NCI-H2196 treated with DMSO at 0.1 percent for 48 hours (cell line): ENCODE results near the gene GFM1.
"Not testable (repeated sequence)": the region's sequence is repeated elsewhere in the genome, so short reads cannot be mapped to it uniquely, and the experiment has no call there.

Source experiments
- DNase-seq: peaks from one replicate; lab custom pipeline; 2025; ENCODE audit not compliant: unreplicated experiment; lab: John Stamatoyannopoulos, UW

GFM1 gene

DNA sequence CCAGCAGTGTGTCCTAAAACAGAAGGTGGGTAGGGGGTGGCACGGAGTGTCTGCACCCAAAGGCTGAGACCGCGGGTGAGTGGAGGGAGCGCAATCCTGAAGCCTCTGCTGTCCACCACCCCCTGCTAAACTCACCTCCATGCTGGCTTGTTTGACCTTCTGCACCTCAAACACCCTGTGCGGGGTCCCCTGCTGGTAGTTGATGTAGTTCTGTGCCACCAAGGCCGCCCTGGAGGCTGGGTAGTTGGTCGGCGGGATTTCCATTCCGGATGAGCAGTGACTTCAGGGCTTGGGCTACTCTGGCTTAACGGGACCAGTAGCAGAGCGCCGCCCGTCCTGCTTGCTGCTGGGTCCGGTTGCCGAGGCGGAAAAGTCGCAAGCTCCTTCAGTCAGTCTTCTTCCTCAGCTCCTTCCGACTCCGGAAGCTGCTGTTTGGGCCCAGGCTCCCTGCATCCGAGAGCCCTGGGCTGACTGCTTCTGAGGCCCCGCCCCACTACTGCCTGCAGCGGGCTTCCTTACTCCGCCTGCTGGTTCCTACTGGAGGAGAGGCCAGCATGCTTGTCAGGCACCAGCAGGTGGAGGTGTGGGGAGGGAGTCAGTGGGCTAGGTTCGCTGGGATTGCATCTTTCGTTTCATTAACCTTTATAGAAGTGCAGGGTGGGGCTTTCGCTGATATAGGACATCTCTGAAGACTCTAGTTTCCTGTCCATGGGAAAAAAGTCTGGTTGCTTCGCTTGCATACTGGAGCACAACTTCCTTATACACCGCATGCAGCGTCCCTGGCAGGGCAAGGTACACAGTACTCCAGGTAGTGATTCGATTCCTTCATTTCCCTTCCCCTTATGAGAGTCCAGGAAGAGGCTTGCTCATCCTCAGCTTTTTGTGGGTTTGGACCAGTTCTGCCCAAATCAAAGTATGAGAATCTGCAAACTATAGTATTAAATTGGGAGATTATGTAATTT lies 28.2 kb downstream of the GFM1 start, which contains the start of gene LXN:
LXN (minus strand) TSS at position 434 of the 962 bp plus-strand sequence; CDS start at position 264, 170 bp downstream.
- DNase-seq = no peak

DNA sequence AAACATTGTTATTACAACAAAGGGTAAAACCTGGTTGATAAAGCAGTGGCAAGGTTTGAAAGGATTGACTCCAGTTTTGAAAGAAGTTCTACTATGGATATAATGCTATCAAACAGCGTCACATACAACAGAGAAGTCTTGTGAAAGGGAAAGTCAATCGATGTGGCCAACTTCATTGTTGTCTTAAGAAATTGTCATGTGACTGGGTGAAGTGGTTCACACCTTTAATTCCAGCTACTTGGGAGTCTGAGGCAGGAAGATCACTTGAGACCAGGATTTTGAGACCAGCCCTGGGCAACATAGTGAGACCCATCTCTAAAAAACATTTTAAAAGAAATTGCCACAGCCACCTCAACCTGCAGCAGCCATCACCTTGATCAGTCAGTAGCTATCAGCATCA lies 34.4 kb downstream of the GFM1 start:
- no peak for DNase-seq

DNA sequence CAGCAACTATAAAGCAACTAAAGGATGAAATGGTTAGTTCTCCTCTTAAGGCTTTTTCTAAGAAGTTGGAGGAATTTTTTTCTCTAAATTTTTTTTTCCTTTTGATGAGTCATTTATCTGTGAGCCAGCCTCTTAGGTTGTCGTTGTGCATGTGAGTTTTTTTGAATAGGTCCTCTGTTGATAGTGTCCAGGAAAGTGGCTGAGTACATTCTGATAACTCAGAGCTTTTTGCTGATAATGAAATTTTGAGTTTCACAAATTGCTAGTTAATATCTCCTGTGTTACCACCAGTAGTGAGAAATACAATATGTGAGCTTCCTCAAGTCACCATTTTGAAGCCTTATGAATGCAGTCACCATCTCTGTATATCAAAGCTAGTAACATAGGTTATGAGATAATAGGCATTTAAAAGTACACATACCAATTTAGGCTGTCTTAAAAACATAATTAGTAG lies 35.2 kb downstream of the GFM1 start:
- no peak for DNase-seq

DNA sequence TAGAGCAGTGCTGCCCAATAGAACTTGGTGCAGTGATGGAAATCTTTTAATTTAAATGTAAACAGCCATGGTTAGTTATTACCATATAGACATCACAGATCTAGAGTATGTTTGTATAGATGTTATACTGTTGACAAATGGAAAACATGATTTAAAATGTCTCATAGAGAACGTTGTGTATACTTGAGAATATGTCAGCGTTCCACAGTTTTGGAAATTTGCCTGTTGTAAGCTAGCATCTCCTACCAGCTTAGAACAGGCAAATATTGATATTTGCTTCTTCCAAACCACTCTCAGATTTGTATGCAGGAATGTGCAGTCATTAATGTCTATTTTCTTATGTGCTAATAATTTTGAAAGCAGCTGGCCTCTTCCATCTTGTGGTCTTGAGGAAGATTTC lies 36.5 kb downstream of the GFM1 start:
- no peak for DNase-seq

DNA sequence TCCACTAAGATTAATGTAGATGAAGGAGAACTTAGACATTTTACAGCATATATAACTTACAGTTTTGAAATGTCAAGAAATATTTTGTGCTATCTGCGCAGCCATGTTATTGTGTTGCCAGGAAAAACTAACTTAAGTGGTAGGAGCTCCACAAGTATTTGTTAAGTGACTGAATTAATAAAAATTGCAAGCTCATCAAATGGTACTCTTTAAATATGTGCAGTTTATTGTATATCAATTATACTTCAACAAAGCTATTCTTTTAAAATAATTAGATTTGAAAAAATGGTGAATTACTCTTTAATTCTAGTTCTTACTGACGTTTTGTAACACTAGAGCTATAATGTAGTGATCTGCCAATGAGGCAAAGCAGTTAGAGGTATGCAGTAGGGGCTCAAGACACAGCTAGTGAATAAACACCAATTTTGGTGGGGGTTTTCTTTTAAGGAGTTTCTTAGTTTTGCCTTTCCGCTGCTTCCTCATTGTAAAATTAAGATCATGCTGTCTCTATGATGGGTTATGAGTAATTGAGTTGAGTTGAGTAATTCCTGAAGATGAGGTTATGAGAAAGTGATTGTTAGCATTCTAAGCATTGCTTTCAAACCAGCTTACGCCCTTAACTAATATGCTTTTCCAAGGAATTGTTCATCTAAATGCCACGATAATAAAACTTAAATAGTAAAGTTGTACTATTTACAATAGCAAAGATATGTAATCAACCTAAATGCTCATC lies 39.1 kb downstream of the GFM1 start:
- DNase-seq = no peak

DNA sequence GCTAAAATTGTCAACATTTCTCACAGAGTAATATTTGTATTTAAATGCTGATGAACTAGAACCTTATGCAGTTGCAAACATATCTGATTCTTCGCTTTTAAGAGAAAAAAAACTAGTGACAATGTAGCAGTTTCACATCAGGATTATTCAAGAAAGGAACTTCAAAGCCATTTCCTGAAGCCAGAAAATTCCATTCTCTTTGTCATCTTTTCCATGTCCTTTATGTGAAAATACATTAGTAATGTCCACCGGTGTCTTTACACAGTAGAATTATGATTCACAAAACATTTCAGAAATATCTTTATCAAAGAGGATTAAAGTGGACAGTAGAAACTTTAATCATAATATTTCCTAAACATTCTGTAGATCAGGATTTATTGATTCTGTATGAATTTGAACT lies 40.8 kb downstream of the GFM1 start:
- no peak for DNase-seq

DNA sequence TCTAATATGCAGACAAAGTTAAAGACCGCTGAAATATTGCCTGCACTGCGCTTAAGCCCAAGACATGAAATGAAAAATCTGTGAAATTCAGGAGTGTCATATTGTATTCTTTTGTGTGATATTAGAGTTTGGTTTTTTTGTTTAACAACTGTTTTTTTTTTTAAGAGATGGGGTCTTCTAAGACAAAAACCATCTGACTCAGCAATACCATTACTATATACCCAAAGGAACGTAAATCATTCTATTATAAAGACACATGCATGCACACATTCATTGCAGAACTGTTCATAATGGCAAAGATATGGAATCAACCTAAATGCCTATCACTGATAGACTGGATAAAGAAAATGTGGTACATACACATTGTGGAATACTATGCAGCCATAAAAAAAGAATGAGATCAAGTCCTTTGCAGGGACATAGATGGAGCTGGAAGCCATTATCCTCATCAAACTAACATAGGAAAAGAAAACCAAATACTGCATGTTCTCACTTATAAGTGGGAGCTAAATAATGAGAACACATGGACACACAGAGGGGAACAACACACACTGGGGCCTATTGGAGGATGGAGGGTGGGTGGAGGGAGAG lies 49.6 kb downstream of the GFM1 start:
- not testable (repeated sequence) for DNase-seq

DNA sequence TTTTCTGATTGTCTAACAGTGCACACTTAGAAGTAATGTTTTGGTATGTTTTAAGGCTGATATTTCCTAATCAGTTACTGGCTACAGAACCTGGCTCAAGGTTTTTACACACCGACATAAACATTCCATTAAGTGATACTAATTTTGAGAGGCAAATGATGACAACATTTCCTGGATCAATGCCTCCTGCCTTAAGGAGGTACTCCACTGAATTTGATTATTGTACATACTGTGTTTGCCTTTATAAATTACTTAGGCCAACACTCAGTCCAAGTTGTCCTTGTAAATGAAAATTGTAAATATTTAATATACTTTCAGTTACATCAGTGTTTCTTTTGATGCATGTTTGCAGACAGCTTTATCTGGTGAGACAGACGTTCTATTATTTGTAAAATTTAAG lies 52.3 kb downstream of the GFM1 start:
- DNase-seq = no peak

DNA sequence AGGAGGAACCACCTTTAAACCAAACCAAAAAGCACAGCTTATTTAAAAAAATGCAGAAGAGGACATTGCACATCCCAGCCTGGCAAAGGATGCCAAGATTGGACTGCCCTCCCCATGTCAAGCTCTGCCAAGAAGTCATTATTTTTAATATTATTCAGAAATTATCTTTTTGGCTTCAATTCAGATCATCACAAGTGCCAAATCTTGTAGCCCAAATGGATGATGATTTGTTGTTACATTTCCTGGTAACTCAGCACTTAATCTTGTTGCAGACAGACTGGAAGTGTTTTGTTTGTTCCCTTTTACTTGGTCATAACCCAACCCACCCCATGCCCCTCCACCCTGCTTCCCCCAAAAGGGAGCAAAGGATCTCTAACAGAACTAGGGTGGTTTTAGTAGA lies 56.2 kb downstream of the GFM1 start:
- peak; percentile 27 for DNase-seq

DNA sequence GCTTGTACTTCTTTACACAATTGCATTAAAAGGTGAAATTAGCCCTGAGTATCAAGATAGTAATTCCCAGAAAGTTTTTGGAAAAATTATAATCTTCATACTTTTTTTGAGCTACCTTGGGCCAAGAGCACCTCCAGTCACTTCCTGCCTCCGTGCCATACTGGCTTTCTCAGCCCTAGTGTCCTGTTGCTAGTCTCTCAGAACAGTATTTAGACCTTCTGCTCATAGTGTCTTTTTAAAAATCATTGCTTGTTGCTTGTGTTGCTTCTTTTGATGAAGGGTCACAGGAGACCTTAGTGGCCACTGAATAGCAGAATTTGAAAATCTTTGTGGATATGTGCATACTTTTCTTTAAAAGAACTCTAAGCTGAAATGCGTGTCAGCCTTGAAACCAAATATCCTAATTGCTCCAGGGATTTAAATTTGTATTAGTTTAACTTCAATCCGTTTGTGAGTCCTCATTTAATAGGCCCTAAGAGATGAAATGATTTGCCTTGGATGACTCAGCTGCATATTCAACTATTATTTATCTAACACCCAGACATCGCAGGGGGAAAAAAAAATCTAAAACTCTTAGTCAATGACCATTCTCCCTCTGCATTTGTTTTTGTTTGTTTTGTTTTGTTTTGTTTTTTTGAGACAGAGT lies 57.2 kb downstream of the GFM1 start:
- DNase-seq = no peak

DNA sequence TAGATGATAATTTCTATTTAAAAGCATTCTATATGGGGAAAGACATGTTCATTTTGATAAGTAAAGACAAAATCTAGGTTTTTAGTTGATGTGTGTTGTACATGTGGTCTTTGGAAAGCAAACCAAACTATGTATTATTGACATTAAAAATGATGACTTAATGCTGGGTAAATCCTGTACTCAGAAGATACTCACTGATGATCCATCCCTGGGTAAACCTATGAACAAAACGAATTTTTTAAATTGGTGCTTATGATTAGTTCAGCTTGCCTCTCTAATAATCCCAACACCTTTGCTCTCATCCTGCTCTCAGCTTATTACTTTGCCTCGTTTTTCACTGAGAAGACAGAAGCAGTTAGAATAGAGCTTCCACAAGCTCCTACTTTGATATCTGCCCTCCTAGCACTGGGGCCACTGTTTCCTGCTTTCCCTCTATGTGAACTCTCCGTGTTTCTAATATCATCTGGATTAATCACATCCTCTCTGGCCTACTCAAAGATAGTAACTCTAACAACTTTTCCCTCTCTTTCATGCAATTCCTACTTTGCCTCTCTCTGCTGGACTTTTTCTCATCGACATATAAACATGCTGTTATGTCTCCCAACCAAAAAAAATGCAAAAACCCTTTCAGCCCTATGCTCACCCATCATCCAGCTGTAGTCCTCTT lies 58.6 kb downstream of the GFM1 start:
- no peak for DNase-seq

DNA sequence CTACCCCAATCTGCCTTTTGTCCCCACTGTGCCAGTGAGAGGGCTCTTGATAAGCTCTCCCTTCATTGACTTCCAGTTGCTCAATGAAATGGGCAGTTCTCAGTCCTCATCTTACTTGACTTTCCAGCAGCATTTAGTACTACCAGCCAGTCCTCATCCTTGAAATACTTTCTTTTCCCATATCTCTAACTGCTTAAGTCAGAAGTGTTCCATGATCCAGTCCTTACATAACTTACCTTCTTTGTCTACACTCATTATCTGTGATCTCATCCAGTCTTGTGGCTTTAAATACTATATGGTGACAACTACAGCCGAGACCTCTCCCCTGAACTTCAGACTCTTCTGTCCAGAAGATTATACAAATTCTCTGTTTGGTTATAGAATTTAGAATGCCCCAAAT lies 59.2 kb downstream of the GFM1 start:
- DNase-seq = no peak

DNA sequence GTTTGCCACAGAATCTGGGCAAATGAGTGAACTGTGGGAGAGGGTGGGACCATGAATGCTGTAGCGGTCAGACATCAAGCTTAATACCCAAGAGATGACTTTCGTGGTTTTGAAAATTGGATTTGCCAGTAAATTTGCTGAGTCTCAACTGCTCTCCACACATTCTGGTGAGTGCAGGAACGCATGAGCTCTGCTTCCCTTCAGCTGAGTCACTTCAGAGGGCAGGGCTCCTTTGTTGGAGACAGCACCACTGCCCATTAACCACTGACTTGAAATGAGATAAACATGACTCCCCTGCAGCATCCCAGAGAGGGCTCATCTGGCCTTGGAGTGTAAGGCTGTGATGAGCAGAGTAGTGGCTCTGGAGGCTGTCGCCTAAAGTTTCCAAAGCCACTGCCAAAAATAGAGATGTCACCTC lies 65.3 kb downstream of the GFM1 start:
- DNase-seq = no peak

DNA sequence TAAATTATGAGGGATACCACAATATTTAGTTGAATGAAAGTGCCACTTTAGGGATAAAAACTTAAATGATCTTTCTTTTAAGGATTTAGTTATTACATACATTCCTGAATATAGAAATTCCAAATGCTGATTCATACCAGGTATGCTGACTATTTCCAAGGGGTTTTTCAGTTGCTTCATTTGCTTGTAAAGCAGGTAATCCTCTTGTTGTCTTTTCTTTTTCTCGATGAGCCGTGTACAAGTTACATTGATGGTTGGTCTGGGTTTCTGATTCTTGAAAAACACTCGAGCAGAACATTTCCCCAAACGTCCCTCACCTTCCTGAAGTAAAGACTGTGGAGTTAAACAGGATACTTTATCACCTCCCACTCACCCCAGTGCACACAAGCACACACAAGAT lies 66.3 kb downstream of the GFM1 start:
- no peak for DNase-seq

DNA sequence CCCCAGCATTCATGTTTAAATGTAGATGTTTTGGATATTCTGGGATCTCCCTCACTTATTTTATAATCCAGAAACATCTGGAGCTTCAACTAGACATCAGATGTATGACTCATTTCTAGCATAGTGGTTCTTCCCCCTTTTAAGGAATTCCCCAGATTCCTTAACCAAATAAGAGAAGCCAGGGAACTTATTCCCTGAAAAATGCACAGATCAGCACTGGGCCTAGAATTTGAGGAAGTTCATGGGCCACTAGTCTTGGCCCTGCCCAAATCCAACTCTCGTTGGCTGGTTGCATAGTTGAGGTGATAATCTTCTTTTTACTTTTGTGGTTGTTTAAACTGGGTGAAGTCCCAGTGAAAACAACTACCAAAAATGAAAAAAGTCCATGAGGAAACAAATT lies 67.6 kb downstream of the GFM1 start:
- no peak for DNase-seq

DNA sequence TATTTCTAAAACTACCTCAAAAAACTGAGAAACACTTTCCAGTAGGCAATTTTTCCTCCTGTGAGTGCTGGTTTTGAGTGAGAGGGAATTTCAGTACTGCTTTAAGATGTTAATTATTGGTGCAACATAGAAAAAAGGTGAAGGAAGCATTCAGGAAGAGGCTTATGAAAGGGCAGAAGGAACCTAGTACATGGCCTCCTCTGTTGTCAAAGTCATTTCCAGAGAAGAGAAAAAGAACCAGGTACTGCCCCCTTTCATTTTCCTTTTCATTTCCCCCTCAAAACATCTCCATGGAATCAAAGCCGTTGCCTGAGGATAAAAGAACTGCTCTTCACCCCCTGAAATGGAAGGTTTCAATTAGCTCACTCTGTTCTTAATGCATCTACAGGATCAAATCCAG lies 68.1 kb downstream of the GFM1 start:
- DNase-seq = no peak

DNA sequence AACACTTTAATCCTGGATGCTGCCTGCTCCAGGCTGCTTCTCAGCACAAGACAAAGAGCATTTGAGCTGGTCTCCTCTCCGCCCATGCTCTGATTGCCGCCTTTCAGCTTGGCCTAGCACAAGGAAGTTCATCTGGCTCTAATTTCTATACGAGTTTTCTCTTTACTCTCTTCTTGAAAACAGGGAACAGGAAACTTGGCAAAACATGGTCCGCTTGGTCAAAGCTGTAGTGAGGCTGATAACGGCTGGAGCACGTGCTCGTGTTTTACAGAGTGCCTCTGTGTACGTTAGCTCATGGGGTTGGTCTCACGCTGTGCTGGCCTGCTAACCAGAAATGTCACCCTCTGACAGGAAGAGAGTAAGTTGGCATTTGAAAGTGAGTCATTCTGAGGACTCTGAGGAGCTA lies 68.8 kb downstream of the GFM1 start:
- DNase-seq = no peak

DNA sequence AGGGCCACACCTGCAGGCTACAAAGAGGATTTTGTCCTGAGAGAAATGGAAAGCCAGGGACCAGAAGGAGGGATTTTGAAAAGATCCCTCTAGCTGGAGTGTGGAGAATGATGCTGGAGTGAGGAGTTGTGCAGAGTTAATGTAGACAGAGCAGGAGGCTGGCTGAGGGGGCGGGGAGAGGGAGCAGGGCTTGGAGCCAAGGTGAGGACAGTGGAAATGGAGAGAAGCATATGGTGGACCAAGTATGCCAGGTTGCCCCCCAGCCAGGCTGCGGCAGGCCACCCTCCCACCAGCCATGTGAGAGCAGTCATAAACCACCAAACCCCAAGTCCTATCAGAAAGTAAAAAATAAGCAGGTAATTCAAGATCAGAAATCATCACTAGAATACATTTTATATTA lies 73.2 kb downstream of the GFM1 start:
- DNase-seq = no peak

DNA sequence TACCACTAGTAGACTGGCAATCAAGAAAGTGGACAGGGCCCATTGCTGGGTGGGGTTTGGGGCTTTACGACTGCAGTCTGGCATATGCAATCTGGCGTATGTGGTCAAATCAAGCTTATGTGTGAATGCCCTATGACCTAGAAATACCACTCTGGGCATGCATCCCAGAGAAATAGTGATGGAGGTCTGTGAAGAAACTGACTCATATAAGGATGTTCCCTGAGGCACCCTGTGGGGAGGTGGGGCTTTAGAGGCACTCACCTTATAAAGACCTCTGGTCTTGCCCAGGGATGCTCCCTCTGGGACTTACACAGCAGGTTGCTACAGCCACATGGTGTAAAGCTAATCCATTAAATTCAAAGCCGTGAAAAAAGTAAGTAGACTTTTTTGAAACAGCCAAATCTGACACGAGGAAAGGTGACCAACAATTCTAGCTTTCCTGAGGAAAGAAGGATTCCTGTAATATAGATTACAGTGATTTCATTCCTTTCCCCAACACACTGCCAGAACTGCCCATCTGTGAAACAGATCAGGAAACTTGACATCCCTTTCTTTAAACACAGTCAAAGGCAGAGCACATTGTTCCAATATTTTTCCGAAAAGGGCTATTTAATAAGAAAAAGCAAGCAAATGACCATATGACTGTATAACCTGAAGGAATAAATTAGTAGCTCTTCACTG lies 74.3 kb downstream of the GFM1 start:
- DNase-seq = no peak

DNA sequence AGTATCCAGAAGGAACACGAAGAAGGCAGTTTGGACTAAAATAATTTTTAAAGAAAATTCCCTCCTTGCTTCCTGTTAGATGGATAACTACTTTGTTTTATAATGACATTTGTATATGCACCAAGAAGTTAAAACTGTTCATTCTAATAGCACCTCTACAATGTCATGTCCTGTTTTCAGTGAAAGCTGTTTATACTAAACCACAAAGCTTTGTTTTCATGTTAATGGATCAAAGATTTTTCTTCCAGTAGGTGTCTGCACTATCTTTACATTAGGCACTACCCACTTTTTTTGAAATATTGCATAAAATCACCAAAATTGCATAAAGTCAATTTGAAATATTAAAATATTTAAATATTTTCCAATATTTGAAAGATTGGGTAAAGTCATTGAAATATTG lies 77.8 kb downstream of the GFM1 start:
- DNase-seq = no peak
